ENCODE data around the gene TBCD.

The TBCD gene

DNA sequence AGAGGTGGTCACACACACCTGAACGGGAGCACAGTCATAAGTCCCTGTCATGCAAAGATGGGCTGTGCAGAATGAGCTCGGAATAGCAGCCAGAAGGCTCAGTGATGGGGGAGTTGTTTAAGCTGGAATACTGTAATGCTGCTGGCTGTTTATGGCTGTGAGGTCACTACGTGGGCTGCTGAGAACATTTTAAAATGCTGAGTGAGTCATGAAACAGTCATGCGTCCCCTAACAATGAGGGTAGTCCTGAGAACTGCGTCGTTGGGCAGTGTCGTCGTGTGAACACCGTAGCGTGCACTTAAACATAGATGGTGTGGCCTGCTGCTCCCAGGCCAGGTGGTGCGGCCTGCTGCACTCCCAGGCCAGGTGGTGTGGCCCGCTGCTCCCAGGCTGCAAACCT is 39.7 kb downstream of the TBCD start:
- DNase-seq (ENCODE audit: low read depth) = no peak

DNA sequence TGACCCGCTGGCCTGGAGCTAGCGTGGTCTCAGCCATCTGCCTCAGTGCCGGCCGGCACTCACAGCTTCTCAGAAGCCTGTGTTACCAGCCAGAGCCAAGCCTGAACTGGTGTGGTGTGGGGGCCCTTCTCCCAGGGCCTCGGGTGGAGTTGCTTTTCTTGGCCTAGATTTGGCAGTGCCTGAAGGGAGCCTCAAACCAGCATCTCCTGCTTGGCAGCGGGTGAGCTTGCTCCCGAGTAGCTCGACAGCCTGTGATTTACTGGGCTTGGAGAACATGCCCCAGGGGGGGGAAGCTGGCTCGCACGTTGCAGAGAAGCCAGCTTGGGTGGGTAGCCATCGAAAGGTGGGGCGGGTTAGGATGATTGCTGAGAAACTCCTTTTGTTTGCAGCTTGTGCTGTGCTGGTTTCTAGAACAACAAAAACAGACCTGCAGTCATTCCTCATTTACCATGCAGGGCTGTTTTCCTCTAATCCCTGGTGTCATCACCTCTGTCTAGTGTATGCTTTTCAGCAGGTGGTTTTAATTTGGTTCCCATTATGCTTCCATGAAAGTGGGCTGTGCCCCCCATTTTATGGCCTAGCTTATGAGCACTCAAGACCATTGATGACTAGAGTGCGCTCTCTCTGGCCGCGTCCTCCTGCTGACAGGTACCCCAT is 42.2 kb downstream of the TBCD start:
- no peak for DNase-seq (ENCODE audit: low read depth)

GRCh38 chr17:82794781-82795482 is 43.1 kb downstream of the TBCD start:
- no peak for DNase-seq (ENCODE audit: low read depth)

GRCh38 chr17:82795615-82796014 is 43.8 kb downstream of the TBCD start:
- DNase-seq (ENCODE audit: low read depth) = no peak

DNA sequence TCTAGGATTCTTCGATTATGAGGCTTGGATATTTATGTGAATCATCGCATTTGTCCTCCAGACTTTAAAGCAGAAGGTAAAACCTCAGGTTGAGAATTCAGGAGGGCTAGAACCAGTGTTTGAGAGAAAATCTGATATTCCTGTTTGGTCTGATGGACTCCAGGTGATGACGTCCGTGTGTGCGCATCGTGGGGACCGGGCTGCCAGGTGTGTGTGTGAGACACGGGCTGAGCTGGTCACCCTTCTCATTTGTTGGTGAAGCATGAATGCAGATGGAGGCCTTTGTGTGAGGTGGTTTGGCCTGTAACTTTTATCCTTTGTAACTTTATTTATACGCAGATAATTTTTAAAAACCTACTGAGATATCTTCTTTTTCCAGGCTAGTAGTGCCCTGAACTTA is 45.2 kb downstream of the TBCD start:
- DNase-seq (ENCODE audit: low read depth) = no peak

DNA sequence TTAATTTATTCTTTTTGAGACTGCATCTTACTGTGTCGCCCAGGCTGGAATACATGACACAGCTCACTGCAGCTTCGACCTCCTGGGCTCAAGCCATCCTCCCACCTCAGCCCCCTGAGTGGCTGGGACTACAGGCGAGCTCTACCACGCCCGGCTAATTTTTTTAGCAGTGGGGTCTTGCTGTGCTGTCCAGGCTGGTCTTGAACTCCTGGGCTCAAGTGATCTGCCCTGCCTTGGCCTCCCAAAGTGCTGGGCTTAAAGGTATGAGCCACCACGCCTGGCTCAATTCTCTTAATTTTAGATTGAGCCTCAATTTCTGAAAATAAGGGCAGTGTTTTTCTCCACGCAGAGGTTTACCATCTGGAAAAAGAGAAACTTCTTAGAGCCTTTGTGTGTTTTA is 46.9 kb downstream of the TBCD start:
- no peak for DNase-seq (ENCODE audit: low read depth)

DNA sequence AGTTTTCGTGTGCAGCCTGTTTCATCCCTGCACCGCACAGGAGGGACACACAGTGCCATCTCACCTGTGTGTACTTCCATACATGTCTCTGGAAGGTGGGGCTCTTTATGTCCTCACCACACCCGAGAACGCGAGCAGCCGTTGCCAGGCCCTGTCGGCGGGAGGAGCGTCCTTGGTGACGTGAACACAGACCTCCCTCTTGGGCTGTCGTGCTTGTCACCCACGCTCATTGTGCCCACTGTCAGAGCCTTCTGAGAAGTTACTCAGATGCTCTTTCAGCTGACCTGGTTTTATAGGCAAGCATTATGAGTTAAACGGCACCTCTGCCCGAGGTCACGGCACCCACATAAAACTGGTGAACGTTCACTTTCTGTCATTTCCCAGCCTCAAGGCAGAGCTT is 47.7 kb downstream of the TBCD start:
- no peak for DNase-seq (ENCODE audit: low read depth)

DNA sequence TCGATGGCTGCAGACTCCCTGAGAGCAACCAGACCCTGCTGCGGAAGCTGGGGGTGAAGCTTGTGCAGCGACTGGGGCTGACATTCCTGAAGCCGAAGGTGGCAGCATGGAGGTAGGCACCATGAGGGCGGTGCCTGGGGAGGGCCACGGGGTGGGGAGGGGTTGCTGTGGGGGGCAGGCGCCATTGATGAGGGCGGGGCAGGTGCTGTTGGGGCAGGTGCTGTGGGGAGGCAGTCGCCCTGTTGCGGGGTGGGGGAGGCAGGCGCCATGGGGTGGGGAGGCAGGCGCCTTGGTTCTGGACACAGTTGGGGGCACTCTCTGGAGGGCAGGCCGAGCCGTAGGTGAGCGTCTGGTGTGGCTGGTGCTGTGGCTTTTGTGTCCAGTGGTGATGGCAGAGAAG is 49.0 kb downstream of the TBCD start:
- no peak for DNase-seq (ENCODE audit: low read depth)

DNA sequence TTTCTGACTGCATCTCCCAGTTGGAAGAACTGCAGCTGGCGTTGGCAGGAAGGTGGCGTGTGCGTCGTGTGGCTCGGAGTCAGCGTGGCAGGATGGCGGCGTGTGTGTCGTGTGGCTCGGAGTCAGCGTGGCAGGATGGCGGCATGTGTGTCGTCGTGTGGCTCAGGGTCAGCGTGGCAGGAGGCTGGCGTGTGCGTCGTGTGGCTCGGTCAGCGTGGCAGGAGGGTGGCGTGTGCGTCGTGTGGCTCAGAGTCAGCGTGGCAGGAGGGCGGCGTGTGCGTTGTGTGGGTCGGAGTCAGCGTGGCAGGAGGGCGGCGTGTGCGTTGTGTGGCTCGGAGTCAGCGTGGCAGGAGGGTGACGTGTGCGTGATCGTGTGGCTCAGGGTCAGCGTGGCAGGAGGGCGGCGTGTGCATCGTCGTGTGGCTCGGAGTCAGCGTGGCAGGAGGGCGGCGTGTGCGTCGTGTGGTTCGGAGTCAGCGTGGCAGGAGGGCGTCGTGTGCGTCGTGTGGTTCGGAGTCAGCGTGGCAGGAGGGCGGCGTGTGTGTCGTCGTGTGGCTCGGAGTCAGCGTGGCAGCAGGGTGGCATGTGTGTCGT is 49.6 kb downstream of the TBCD start:
- DNase-seq (ENCODE audit: low read depth) = no peak

DNA sequence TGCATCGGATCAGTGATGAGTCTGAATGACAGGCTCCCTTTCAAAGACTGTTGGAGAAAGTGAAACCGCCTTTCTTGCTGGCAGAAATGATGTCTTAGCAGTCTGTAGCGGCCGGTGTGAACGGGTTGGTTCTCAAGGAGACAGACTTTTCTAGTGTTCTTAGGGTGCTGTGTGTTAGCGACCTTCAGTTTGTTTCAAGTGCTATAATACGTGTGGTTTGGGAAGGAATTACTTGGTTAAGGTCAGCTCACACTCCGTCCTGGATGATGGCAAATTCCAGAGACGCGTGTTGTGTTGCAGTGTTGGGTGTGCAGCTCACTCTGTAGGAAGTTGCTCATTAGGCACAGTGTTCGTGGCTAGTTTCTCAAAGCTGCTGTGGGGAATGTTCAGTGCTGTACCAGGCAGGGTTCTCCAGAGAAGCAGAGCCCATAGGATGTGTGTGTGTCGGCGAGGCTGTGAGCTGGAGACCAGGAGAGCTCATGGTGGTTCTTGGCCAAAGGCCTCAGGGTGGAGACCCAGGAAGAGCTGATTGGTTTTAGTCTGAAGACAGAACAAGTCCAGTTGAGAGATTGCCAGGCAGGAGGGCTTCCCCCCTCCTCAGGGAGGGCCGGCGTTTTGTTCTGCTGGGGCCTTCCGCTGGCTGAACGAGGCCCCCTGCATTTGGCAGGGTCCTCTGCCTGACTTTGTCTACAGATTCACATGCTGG is 50.4 kb downstream of the TBCD start:
- no peak for DNase-seq (ENCODE audit: low read depth)

DNA sequence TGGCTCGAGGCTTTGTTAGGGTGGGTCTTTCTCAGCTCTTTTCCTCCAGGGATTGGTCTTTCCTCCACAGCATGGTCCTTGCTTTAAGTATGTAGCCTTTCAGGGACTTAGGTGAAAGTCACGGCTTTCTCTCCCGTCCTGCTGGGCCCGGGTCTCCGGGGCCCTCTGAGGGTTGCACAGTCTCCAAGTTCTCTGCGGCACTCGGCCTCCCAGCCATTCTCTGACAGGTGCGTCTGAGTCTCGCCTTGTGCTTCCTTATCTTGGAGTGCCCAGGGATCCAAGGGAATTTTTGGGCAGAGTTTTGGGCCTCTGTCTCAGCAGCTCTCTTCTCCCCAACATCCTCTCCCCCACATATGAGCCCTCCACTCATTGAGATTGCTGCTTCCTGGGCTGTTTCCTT is 51.3 kb downstream of the TBCD start:
- no peak for DNase-seq (ENCODE audit: low read depth)

DNA sequence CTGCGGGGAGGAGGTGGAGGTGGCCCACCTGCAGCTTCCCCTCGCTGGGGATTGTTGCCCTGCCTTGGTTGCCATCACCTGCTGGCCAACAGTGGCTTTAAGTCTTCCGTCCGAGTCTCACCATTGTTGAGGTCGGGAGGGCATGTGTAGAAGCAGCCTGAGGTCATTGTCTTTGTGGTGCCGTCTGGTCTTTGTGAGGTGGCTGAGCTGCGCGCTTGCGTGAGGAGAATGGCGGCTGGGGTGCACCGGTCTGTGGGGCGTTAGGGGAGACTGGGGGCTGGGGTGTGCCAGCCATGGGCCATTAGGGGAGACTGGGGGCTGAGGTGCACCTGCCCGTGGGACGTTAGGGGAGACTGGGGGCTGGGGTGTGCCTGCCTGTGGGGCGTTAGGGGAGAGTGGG is 51.7 kb downstream of the TBCD start:
- no peak for DNase-seq (ENCODE audit: low read depth)

DNA sequence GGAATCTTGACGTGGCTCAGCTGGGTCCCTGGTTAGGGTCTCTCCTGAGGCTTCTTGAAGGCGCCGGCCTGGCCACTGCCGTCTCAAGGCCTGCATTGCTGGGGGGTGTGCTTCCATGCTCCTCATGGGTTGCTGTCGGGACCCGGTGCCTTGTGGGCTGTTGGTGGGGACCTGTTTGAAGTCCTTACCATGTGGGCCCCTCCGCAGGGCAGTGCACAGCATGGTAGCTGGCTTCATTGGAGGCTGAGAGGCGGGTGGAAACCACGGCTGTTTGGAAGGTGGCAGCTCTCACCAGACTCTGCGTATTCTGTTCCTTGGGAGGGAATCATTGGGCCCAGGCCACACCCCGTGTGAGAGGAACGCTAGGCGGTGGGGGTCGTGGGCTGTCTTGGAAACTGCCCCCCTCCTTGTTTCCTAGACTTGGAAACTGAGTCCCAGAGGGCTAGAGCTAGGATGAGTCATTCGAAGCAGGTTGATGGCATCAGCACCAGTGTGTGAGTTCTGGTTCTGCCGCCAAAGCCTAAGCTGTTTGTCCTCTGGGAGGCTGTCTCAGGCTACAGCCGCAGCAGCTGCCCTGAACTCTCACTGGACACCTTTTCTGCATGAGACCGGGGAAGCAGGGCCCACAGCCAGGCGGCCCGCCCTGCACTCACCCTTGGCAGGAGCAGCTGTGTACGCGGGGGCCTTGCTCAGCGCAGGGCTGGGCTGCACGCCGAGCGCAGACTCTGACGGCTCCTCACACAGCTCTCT is 52.8 kb downstream of the TBCD start:
- no peak for DNase-seq (ENCODE audit: low read depth)

DNA sequence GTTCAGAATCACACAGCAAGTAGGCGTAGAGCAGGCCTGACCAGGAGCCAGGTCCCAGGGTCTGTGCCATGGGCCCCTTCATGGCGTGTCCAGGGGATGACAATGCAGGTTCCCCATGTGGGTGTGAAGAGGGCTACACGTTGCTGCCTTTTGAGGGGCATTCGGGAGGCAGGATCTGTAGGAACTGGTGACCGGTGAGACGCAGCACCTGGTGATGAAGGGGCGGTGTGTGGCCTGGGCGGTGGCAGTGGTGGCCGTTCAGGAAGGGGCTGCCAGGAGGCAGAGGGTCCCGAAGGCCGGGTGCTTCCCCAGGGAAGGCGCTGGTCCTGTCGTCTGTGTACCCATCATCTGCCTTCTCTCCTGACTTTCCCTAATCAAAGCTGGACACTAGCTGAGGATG is 53.4 kb downstream of the TBCD start:
- DNase-seq (ENCODE audit: low read depth) = no peak

- DNase-seq (ENCODE audit: low read depth) = no peak
Measured at GRCh38 chr17:82805823-82806222, 54.0 kb downstream of the TBCD start.

- DNase-seq (ENCODE audit: low read depth) = no peak
Measured at GRCh38 chr17:82806645-82807044, 54.8 kb downstream of the TBCD start.

DNA sequence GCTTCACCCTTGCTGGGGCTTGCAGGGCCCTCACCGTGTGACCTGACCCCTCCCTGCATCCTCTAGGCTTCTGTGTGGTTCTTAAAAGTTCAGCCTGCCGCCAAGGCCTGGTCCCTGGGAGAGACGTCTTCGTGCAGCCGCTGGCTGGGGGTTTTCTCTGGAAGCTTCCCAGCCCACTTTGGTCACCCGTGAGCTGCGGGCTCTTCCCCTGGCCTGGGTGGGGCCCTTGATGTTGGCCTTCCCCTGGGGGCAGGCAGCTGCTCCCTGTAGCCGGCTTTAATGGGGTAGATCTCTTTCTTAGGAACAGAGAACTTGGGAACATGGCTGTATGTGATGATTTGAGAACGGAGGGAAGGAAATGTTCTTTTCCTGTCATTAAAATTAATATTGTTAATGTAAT is 55.2 kb downstream of the TBCD start:
- no peak for DNase-seq (ENCODE audit: low read depth)

DNA sequence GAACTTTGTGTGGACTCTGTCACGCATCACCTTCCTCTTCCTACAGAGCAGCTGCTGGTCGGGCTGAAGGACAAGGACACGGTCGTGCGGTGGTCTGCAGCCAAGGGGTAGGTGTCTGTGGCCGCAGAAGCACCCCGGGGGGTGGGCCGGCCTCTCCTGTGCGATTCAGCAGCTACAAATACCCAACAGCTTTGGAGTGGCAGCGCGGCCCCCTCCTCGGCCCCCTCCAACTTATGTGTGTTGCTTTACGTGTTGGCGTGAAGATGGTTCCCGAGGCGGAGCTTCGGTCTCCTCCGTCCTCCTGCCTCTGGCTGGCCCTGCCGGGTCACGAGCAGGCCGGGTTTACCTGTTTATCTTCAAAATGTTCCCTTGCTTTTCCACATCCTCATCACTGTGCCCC is 55.7 kb downstream of the TBCD start:
- no peak for DNase-seq (ENCODE audit: low read depth)

DNA sequence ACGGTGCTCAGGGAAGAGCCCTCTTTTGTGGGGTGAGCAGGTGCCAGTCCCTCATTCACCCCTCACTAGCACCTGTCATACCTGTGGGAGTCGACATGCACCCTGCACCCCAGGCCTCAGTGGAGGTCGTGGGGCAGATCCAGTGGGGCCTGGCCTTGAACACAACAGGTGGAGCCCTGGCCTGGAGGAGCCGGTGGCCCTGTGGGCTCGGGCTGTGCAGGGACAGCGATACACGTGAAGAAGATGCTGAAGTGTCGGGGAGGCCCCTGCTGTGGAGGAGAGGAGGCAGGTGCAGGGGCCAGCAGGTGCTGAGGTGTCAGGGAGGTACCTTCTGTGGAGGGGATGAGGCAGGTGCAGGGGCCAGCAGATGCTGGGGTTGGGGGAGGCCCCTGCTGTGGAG is 56.1 kb downstream of the TBCD start:
- DNase-seq (ENCODE audit: low read depth) = no peak

GRCh38 chr17:82808921-82809905 is 57.3 kb downstream of the TBCD start:
- DNase-seq (ENCODE audit: low read depth) = no peak
